Activated CD4-positive, alpha-beta T cell treated with anti-CD3 and anti-CD28 coated beads, Interleukin-2, amount 10 ng/mL, durations not matched to agents 7 days and 5 days (primary cell): ENCODE measurements around the gene PARD3B. TPM values are rescaled to one million over a fixed set of nuclear protein-coding genes. Genes with fewer than 3 reads are reported as not detected.

Experiments used
- CTCF ChIA-PET: fragments of 350-600 bp; sonication (Branson Sonifier 250); formaldehyde crosslinking; loops from one replicate; lab custom pipeline; 2021; ENCODE audit warnings: antibody characterized with exemption; lab: Charles Lee
- POLR2A ChIA-PET: fragments of 350-600 bp; sonication (Branson Sonifier 250); formaldehyde crosslinking; loops from one replicate; lab custom pipeline; 2021; ENCODE audit warnings: antibody characterized with exemption; lab: Charles Lee
- DNase-seq: peaks from one replicate; pipeline ENCODE4 v3.0.0-alpha.2; 2020
- H3K27ac Mint-ChIP-seq: one replicate; pipeline ENCODE4 v1.8.0; 2021; ENCODE audit warnings: mild to moderate bottlenecking, moderate library complexity, mixed read lengths
- H3K27me3 Mint-ChIP-seq: one replicate; pipeline ENCODE4 v1.8.0; 2021; ENCODE audit warnings: mixed read lengths
- H3K36me3 Mint-ChIP-seq: one replicate; pipeline ENCODE4 v1.8.0; 2021; ENCODE audit warnings: low read depth, mixed read lengths
- H3K4me1 Mint-ChIP-seq: one replicate; pipeline ENCODE4 v1.8.0; 2021; ENCODE audit warnings: mixed read lengths
- H3K4me3 Mint-ChIP-seq: one replicate; pipeline ENCODE4 v1.8.0; 2021; ENCODE audit warnings: mild to moderate bottlenecking, moderate library complexity, mixed read lengths
- H3K9me3 Mint-ChIP-seq: one replicate; pipeline ENCODE4 v1.8.0; 2021; ENCODE audit warnings: mixed read lengths
- total RNA-seq, 2 experiments: library from RNA; stranded (reverse); gene quantifications; one replicate each; pipeline ENCODE4 v1.2.3, GENCODE V29; 2021

The PARD3B gene
- total RNA-seq, 2 experiments from 2014 or later = 0.50 to 0.77 TPM

DNA sequence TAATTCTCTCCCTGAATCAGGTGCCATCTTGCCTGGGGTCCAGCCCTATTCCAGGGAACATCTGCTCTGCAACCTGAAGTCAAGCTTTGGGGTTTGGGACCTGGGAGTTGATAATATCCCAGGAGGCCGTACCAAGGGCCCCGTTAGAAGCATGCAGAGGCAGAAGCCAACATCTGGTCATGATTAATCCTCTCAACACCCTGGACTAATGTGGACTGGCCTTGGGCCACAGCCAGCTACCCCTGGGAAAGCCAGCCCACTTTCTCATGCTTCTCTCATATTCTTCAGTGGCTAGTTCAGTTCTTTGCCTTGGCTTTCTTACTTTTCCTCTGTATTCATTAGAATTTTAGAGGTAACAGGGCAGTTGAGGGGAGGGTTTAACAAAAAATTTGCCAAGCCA, 621.5 kb downstream of the PARD3B start:
- POLR2A ChIA-PET = no interaction called here
- no peak overlapping the region for H3K27ac Mint-ChIP-seq
- H3K27me3 Mint-ChIP-seq = no peaks in the 10 kb centered on the region
- no peak overlapping the region for H3K4me3 Mint-ChIP-seq
- CTCF ChIA-PET = no interaction called here
- H3K36me3 Mint-ChIP-seq = no peaks in the 10 kb centered on the region
- H3K4me1 Mint-ChIP-seq = peaks cover 6% of the 10 kb centered on the region
- no peak for DNase-seq
- peaks cover 6% of the 10 kb centered on the region for H3K9me3 Mint-ChIP-seq

DNA sequence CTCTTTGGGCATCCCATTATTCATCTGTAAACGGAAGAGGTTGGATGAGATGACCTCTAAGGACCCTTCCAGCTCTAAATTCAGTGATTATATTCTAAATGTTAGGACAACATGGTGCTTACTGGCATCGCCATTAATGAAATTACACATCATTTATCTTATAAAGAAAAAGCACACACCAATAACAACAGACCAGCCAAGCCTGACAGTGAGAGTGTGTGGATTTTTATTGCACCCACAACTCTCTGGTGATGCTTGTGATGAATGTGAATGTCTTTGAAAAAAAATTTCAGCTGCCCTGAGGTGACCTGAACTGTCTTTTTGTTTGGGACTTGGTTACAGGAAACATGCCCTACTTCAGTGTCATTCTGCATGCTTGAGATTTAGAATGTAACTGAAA, 623.7 kb downstream of the PARD3B start:
- POLR2A ChIA-PET = no interaction called here
- CTCF ChIA-PET = interaction anchor here (1.3 kb wide), 1 partner anchor 10 kb away, joined by 4 read pairs; no protein-coding TSS in a partner anchor
- H3K36me3 Mint-ChIP-seq = no peaks in the 10 kb centered on the region
- no peak for DNase-seq
- H3K9me3 Mint-ChIP-seq = peaks cover 10% of the 10 kb centered on the region
- no peak overlapping the region for H3K27ac Mint-ChIP-seq
- H3K27me3 Mint-ChIP-seq = no peaks in the 10 kb centered on the region
- no peak overlapping the region for H3K4me3 Mint-ChIP-seq
- peaks cover 4% of the 10 kb centered on the region for H3K4me1 Mint-ChIP-seq

DNA sequence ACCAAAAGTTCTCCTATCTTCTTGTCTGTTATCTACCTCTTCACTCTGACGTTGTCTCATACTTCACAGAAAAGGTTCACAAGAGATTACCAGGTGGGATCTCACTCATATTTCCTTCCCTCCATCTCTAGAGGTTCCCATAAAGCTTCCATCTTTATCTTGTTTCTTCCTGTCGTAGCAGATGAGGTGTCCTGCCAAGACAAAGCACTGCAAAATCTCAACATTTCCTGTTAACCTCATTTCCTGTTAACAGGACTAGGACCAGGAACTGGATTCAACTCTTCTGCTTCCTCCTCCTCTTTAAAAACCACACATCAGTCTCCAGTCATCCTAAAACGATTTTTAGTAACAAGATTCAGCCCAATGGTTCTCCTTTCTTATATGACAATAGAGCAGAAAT, 624.2 kb downstream of the PARD3B start:
- Mint-ChIP-seq H3K9me3 (peaks cover 10% of the 10 kb centered on the region), H3K27ac (no peak overlapping the region), H3K4me3 (no peak overlapping the region), H3K27me3 (no peaks in the 10 kb centered on the region), H3K36me3 (no peaks in the 10 kb centered on the region), H3K4me1 (peaks cover 4% of the 10 kb centered on the region)
- ChIA-PET CTCF (no interaction called here), POLR2A (no interaction called here)
- DNase-seq = no peak

GRCh38 chr2:205170399-205170798, 625.1 kb downstream of the PARD3B start:
- peaks cover 4% of the 10 kb centered on the region for H3K4me1 Mint-ChIP-seq
- CTCF ChIA-PET = interaction anchor here (0.6 kb wide), 1 partner anchor 22 kb away, joined by 3 read pairs; no protein-coding TSS in a partner anchor
- POLR2A ChIA-PET = no interaction called here
- H3K9me3 Mint-ChIP-seq = peaks cover 10% of the 10 kb centered on the region
- no peak overlapping the region for H3K27ac Mint-ChIP-seq
- H3K27me3 Mint-ChIP-seq = no peaks in the 10 kb centered on the region
- DNase-seq = no peak
- H3K4me3 Mint-ChIP-seq = no peak overlapping the region
- no peaks in the 10 kb centered on the region for H3K36me3 Mint-ChIP-seq

DNA sequence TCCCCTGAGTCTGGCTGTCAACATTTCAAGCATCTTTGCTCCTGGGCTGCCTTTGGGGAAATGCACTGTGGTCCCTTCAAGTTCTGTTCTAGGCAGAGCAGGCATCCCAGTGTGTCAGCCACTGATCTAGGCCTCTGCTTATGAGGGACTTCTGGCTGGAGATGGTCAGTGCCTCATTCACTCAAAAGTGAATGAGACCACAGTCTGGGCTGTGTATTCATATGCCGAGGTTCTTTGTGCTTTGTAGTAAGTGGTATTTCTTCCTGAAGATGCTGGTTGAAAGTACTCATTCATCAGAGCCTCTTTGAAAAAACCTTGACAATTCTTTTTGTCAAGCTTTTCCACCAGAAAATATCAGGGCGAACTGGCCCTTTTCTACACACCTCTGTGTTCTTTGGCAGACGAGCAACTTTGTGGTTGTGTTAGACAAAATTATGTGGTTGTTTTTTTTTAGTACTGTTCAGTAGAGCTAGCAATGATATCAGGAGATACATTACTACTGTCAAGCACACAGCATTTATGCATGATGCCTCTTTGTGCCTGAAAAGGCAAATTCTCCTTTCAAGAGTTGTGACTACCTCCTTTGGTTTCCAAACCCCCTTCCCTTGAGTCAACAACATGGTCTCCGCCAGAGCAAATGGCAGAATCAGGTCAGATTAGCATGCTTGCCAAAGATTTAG, 626.1 kb downstream of the PARD3B start:
- Mint-ChIP-seq H3K9me3 (peaks cover 10% of the 10 kb centered on the region), H3K27me3 (no peaks in the 10 kb centered on the region), H3K27ac (no peak overlapping the region), H3K4me3 (no peak overlapping the region), H3K36me3 (no peaks in the 10 kb centered on the region), H3K4me1 (peaks cover 4% of the 10 kb centered on the region)
- ChIA-PET POLR2A (no interaction called here), CTCF (no interaction called here)
- DNase-seq = no peak

DNA sequence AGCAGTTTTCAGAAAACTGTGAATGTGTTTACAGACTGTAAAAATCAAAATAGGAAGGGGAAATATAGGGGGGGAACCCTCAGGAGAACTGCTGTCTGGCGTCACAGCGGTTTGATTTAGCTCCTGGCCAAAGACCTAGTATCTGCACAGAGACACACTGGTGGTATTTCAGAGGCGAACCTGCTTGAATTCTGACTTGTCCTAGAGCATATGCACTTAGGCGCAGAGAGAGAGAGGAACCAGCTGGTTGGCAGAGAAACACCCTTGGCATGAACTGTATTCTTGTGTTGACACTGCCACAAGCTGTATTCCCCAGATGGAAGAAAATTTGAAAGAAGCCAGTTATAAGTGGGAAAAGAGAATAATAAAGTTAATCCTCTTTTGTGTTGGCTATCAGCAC, 630.6 kb downstream of the PARD3B start:
- H3K27me3 Mint-ChIP-seq = no peaks in the 10 kb centered on the region
- H3K36me3 Mint-ChIP-seq = no peaks in the 10 kb centered on the region
- H3K4me3 Mint-ChIP-seq = no peak overlapping the region
- H3K27ac Mint-ChIP-seq = no peak overlapping the region
- ChIA-PET CTCF (interaction anchor here (0.6 kb wide), 1 partner anchor 198 kb away, joined by 3 read pairs; no protein-coding TSS in a partner anchor), POLR2A (no interaction called here)
- no peaks in the 10 kb centered on the region for H3K4me1 Mint-ChIP-seq
- peaks cover 6% of the 10 kb centered on the region for H3K9me3 Mint-ChIP-seq
- no peak for DNase-seq

- H3K4me1 Mint-ChIP-seq = no peaks in the 10 kb centered on the region
These were observed 631.3 kb downstream of the PARD3B start for GRCh38 chr2:205176546-205176945.

GRCh38 chr2:205177546-205177945, 632.3 kb downstream of the PARD3B start:
- H3K27me3 Mint-ChIP-seq = no peaks in the 10 kb centered on the region
- no peak overlapping the region for H3K4me3 Mint-ChIP-seq
- ChIA-PET CTCF (interaction anchor here (0.6 to 0.7 kb wide), 3 partner anchors 21 to 599 kb away, joined by 3 read pairs; no protein-coding TSS in a partner anchor), POLR2A (no interaction called here)
- no peaks in the 10 kb centered on the region for H3K36me3 Mint-ChIP-seq
- DNase-seq = no peak
- no peaks in the 10 kb centered on the region for H3K4me1 Mint-ChIP-seq
- H3K9me3 Mint-ChIP-seq = no peaks in the 10 kb centered on the region
- H3K27ac Mint-ChIP-seq = no peak overlapping the region

More at GRCh38 chr2:205176546-205176945, 631.3 kb downstream of the PARD3B start:
- ChIA-PET POLR2A (no interaction called here), CTCF (no interaction called here)
- Mint-ChIP-seq H3K9me3 (peaks cover 6% of the 10 kb centered on the region), H3K36me3 (no peaks in the 10 kb centered on the region), H3K27me3 (no peaks in the 10 kb centered on the region), H3K27ac (no peak overlapping the region), H3K4me3 (no peak overlapping the region)
- no peak for DNase-seq

DNA sequence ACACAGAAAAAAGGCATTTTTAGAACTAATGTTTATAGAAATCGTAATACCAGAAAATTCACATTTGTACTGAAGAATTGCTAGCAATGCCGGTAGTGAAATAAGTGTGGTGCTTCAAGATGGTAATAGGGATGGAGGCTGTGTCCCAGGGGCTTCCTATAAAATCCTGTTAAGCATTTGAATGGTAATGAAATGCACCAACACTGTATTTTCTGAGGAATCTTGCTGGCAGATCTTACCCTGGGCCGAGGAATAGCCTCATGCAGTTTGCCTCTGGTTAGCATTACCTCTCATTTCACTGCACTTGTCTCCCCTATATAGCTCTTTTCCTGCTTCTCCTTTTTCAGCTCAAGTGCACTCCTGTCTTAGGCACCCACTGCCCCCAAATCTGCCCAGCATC, 635.5 kb downstream of the PARD3B start:
- Mint-ChIP-seq H3K4me3 (no peak overlapping the region), H3K4me1 (no peaks in the 10 kb centered on the region), H3K27me3 (no peaks in the 10 kb centered on the region), H3K27ac (no peak overlapping the region), H3K9me3 (no peaks in the 10 kb centered on the region), H3K36me3 (no peaks in the 10 kb centered on the region)
- no peak for DNase-seq
- POLR2A ChIA-PET = no interaction called here
- CTCF ChIA-PET = no interaction called here

DNA sequence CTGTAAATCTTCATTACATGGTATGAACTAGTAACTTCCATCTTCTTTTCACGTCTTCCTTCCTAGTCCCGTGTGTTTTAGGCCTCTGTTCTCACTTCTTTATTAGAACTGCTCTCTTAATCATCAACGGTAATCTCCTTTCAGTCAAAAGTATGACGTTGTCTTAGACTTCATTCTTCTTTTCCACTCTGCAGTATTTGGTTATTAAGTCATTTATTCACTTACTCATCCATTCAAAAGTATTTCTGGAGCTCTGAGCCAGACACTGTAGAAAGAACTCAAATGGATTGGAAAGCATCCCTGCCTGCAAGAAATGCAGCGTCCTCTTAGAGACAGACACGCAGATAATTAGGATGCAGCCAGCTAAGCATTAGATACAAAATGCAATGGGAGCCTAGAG, 642.5 kb downstream of the PARD3B start:
- ChIA-PET CTCF (no interaction called here), POLR2A (no interaction called here)
- Mint-ChIP-seq H3K36me3 (no peaks in the 10 kb centered on the region), H3K27me3 (no peaks in the 10 kb centered on the region), H3K9me3 (no peaks in the 10 kb centered on the region), H3K27ac (no peak overlapping the region), H3K4me3 (no peak overlapping the region), H3K4me1 (peaks cover 5% of the 10 kb centered on the region)
- no peak for DNase-seq

GRCh38 chr2:205188239-205189138, 643.2 kb downstream of the PARD3B start:
- peaks cover 5% of the 10 kb centered on the region for H3K4me1 Mint-ChIP-seq
- H3K9me3 Mint-ChIP-seq = no peaks in the 10 kb centered on the region
- no peaks in the 10 kb centered on the region for H3K36me3 Mint-ChIP-seq
- CTCF ChIA-PET = no interaction called here
- H3K27ac Mint-ChIP-seq = no peak overlapping the region
- no peak for DNase-seq
- H3K27me3 Mint-ChIP-seq = no peaks in the 10 kb centered on the region
- H3K4me3 Mint-ChIP-seq = no peak overlapping the region
- POLR2A ChIA-PET = no interaction called here

- Mint-ChIP-seq H3K4me1 (peaks cover 5% of the 10 kb centered on the region), H3K36me3 (no peaks in the 10 kb centered on the region), H3K27ac (no peak overlapping the region), H3K9me3 (no peaks in the 10 kb centered on the region), H3K27me3 (no peaks in the 10 kb centered on the region), H3K4me3 (no peak overlapping the region)
- ChIA-PET CTCF (no interaction called here), POLR2A (no interaction called here)
- no peak for DNase-seq
These were observed 644.0 kb downstream of the PARD3B start for GRCh38 chr2:205189301-205189700.

DNA sequence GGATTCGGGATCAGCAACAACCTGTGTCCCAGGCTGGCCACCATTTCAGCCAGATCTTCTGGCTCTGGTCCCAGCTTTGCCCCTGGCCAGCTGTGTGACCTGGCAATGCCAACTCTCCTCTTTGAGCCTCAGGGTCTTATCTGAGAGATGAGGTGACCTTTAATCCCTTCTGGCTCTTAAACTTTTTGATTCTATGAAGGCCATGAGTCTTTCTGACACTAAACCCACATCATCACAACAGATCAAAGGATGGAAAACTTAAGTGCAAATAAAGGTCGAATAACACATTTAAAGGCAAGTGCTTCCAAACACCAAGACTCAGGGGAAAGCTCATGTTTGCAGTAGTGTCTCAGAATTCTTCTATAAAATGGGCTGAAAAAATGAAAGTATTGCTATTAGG, 645.3 kb downstream of the PARD3B start:
- no peak overlapping the region for H3K27ac Mint-ChIP-seq
- no peaks in the 10 kb centered on the region for H3K27me3 Mint-ChIP-seq
- no peaks in the 10 kb centered on the region for H3K36me3 Mint-ChIP-seq
- CTCF ChIA-PET = no interaction called here
- DNase-seq = no peak
- H3K9me3 Mint-ChIP-seq = no peaks in the 10 kb centered on the region
- no peak overlapping the region for H3K4me3 Mint-ChIP-seq
- POLR2A ChIA-PET = no interaction called here
- H3K4me1 Mint-ChIP-seq = peaks cover 5% of the 10 kb centered on the region
